ENCODE data around the gene FAM118B. TPM values are rescaled to one million over a fixed set of nuclear protein-coding genes. Genes with fewer than 3 reads are reported as not detected.

The FAM118B gene
- total and polyA plus RNA-seq, 2 of the 8 experiments (the other 6 are each of a cell fraction or from before 2014, with no cell fraction given): 25.3 to 48.3 TPM

DNA sequence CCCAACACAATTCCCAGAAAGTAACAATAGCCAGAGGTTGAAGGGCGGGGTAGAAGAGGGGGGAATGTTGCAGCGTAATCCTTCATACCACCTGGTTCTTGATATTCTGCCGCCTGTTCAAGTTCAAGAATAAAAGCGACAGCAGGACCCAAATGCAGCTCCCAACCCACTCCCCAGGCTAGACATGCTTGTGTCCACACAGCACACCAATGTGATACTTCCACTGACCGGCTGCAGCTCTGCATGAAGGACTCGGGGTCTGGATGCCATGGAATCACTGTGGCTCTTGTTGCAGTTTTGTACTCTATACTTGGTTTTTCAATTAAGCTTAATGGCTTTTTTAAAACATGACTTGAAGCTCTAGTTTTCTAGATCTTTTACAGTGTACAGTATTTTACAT is 50.6 kb downstream of the FAM118B start (continued):
- no peak for TF ChIP-seq CHD7 (IDR thresholded peaks at IDR 0.05; ENCODE audit: insufficient replicate concordance, low read length)
